Mucosa of stomach (tissue), 1 donor: ENCODE data around the gene ABCC8.

Experiments
- H3K27me3 ChIP-seq: one replicate; pipeline ENCODE4 v1.7.0; 2013; ENCODE audit warnings: mild to moderate bottlenecking, low read length; ENCODE audit not compliant: control insufficient read depth, insufficient read depth
- H3K36me3 ChIP-seq: one replicate; pipeline ENCODE4 v1.7.0; 2013; ENCODE audit warnings: low read length; ENCODE audit not compliant: control insufficient read depth, insufficient read depth
- H3K4me1 ChIP-seq: one replicate; pipeline ENCODE4 v1.7.0; 2013; ENCODE audit warnings: mild to moderate bottlenecking, low read length; ENCODE audit not compliant: control insufficient read depth, insufficient read depth
- H3K4me3 ChIP-seq: one replicate; pipeline ENCODE4 v1.7.0; 2013; ENCODE audit warnings: low read length
- H3K9ac ChIP-seq: one replicate; pipeline ENCODE4 v1.7.0; 2013; ENCODE audit warnings: mild to moderate bottlenecking, low read length, moderate library complexity
- H3K9me3 ChIP-seq: one replicate; pipeline ENCODE4 v1.7.0; 2013; ENCODE audit warnings: mild to moderate bottlenecking, low read length, moderate library complexity; ENCODE audit not compliant: control insufficient read depth
- donor health status: Pancreatic carcinoma.

Gene ABCC8

DNA sequence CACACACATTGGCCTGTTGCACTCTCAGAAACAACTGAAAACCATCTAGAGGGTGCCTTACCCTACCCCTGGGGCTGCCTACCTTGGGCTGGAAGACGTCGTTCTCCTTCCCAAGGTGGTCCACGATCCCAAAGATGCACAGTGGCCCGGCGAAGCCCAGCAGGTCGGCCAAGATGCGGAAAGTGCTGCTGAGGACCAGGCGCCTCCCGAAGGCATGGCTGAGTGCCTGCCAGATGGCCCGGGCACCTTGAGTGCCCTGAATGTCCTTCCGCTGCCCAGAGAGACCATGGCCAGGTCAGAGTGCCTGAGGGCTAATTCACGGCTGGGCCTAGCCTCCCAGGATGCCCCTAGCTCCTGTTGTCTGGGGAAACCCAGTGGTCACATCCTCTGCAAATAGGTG is 16.2 kb downstream of the ABCC8 start:
- Histone ChIP-seq H3K4me1 (no peaks in the 10 kb centered on the region), H3K36me3 (no peaks in the 10 kb centered on the region), H3K27me3 (peaks cover 7% of the 10 kb centered on the region), H3K4me3 (no peak overlapping the region), H3K9me3 (no peaks in the 10 kb centered on the region), H3K9ac (no peak overlapping the region)

DNA sequence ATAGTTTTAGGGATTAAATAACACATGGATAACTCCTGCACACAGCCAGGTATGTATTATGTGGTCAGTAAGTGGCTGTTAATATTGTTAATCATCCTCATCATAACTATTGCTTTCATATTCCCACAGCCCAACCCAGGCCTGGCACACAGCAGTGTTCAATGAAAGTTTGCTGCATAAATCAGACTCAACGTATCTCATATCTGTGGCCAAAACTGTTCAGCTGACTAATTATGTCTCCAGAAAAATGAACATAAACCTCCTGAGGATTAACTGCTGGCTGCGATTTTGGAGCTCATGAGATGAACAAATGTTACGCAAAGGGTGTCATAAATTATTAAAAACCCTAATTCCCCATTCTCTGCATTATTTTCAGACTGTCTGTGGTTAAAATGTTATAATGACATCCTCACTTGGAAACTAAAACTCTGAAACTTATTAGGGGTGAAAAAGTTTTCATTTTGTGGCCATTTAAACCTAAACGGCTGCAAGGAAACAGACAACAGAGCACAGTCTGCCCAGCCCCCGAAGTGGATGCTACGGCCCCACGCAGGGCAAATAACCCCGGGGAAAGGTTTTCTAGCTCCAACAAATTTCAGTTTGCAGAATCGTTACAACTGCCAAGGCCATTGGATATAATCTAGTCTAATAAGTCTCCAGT is 17.3 kb downstream of the ABCC8 start:
- H3K4me3 ChIP-seq: no peak overlapping the region
- H3K9ac ChIP-seq: no peak overlapping the region
- H3K4me1 ChIP-seq: no peaks in the 10 kb centered on the region
- H3K27me3 ChIP-seq: peaks cover 6% of the 10 kb centered on the region
- H3K9me3 ChIP-seq: no peaks in the 10 kb centered on the region
- H3K36me3 ChIP-seq: no peaks in the 10 kb centered on the region

DNA sequence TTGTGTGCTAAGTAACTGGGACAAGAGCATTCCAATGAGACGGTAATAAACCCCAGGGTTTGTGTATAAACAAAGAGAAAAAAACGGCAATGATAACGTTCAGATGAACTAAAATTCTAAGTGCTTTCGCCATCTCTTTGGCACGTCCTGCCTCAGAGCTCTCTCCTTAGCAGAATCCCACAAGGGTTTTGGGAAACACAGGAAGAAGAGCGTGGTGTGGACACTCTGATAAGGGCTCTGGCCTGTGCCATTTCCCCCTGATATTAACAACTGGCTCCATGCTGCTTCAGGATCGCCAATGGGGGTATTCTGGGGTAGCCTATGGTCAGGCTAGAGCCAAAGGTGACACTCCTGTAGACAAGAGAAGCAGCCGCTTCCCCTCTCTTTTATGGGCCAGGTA is 18.4 kb downstream of the ABCC8 start:
- H3K27me3 ChIP-seq: peaks cover 3% of the 10 kb centered on the region
- no peak overlapping the region for H3K9ac ChIP-seq
- H3K4me1 ChIP-seq: no peaks in the 10 kb centered on the region
- H3K9me3 ChIP-seq: no peaks in the 10 kb centered on the region
- H3K36me3 ChIP-seq: no peaks in the 10 kb centered on the region
- no peak overlapping the region for H3K4me3 ChIP-seq

DNA sequence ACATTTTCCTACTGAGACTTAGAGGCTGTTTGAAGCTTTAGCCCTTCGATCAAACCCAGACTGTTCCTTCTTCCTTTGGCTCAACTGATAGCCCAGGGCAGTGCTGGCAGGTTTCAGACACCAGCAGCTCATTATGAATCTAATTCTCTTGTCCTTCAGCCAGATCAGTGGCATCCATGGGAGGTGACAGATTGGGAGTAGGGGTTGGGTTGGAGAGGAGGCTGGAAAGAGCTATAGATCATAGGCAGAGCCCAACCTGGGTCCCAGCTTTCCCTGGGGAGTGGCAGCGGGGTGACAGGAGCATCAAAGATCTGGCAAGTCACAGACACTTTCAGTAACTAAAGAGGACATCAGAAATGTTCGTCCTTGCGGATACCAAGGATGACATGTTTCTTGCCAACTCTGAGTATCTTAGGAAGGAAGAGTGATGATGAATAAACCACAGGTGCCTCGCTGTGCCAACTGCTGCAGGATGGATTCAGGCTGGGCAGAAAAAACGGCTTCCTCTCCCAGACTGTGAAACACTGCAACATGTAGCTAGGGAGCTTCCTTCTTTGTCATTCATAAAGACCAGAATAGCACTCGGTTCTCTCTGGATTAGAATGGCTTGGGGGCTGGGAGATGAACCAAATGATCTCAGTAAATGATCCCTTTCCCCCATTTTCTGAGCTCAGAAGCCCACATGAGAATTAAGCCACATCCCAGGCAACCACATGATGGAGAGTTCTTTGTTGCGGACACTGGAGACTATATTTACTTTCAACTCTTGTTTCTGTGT is 19.1 kb downstream of the ABCC8 start:
- no peaks in the 10 kb centered on the region for H3K36me3 ChIP-seq
- no peak overlapping the region for H3K9ac ChIP-seq

DNA sequence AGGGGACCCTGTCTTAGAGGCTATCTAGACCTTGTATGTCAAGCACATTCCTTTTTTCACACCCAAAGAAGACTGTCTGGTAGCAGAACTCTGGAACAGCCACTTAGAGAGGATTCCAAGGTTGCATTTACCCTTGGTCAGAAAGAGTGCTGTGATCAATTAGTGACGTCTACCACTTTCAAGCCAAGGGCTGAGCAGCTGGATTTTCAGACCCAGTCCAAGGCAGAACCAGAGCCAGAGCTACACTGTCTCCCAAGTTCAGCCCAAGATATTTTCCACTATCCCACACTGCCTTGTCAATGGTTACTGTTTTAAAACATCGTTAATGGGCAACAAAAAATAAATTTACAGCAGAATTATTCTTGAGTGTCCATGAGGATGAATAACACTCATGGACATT is 24.0 kb downstream of the ABCC8 start:
- Histone ChIP-seq H3K4me3 (no peak overlapping the region), H3K27me3 (peaks cover 6% of the 10 kb centered on the region), H3K9me3 (no peaks in the 10 kb centered on the region), H3K36me3 (no peaks in the 10 kb centered on the region), H3K4me1 (no peaks in the 10 kb centered on the region), H3K9ac (no peak overlapping the region)

More for the DNA sequence above, 19.1 kb downstream of the ABCC8 start:
- H3K4me3 ChIP-seq: no peak overlapping the region
- peaks cover 3% of the 10 kb centered on the region for H3K27me3 ChIP-seq
- no peaks in the 10 kb centered on the region for H3K4me1 ChIP-seq
- no peaks in the 10 kb centered on the region for H3K9me3 ChIP-seq

DNA sequence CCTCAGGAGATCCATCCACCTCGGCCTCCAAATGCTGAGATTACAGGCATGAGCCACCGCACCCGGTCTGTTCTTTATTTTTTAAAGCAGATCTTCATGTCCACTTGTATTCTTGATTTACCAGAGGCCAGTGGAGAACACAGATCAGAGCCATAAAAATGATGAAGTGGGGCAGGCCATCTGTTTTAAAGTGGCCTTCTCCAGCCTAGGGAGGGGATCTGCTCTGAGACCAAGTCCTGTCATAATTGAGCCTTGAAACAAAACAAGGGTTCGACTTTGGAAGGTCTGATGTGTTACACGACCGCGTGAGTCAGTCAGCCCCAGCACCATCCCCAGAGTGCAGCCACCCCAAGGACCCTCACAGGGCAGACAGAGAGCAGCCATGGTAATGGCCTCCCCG is 27.5 kb downstream of the ABCC8 start:
- Histone ChIP-seq H3K9me3 (no peaks in the 10 kb centered on the region), H3K4me1 (no peaks in the 10 kb centered on the region), H3K4me3 (no peak overlapping the region), H3K36me3 (no peaks in the 10 kb centered on the region), H3K27me3 (peaks cover 7% of the 10 kb centered on the region), H3K9ac (no peak overlapping the region)

DNA sequence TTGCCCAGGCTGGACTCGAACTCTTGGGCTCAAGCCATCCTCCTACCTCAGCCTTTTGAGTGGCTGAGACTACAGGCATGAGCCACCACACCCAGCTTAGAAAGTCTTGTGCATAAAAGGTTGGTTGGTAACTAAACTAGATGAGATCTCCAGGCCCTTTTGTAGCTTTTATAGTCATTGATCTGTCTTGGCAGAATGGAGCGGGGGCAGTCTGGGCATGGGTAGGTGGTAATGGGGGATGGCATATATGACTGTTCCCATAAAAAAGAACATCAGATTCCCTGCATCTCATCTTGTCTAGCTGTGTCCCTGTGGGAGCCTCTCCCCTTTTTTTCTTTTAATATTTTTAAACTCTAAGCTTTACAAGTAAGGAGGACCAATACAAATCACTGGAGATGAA is 30.2 kb downstream of the ABCC8 start:
- Histone ChIP-seq H3K36me3 (no peaks in the 10 kb centered on the region), H3K9ac (no peak overlapping the region), H3K4me3 (no peak overlapping the region), H3K27me3 (peaks cover 11% of the 10 kb centered on the region), H3K4me1 (no peaks in the 10 kb centered on the region), H3K9me3 (no peaks in the 10 kb centered on the region)

DNA sequence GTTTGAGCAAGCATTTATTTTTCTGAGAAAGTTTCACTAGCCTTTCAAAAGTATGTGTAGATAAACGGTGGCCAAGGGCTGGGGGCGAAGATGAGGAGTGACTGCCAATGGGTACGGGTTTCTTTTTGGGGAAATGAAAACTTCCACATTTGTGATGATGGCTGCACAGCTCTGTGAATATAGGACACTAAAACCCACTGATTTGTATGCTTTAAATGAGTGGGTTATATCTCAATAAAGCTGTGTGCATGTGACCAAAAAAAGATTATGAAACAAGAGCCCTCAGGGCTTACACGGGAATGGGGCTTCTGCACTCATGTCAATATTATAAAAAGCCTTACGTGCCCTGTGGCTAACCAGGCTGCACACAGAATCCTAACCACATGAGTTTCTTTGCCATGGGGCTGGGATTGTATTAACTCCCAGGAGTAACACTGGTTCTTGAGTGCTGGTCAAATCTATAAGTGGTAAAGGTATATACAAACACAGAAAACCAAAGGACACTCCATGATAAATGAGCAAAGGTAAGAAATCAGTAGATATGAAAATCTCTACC is 31.3 kb downstream of the ABCC8 start:
- Histone ChIP-seq H3K4me1 (no peaks in the 10 kb centered on the region), H3K36me3 (no peaks in the 10 kb centered on the region), H3K4me3 (no peak overlapping the region), H3K9ac (no peak overlapping the region), H3K27me3 (peaks cover 15% of the 10 kb centered on the region), H3K9me3 (no peaks in the 10 kb centered on the region)

DNA sequence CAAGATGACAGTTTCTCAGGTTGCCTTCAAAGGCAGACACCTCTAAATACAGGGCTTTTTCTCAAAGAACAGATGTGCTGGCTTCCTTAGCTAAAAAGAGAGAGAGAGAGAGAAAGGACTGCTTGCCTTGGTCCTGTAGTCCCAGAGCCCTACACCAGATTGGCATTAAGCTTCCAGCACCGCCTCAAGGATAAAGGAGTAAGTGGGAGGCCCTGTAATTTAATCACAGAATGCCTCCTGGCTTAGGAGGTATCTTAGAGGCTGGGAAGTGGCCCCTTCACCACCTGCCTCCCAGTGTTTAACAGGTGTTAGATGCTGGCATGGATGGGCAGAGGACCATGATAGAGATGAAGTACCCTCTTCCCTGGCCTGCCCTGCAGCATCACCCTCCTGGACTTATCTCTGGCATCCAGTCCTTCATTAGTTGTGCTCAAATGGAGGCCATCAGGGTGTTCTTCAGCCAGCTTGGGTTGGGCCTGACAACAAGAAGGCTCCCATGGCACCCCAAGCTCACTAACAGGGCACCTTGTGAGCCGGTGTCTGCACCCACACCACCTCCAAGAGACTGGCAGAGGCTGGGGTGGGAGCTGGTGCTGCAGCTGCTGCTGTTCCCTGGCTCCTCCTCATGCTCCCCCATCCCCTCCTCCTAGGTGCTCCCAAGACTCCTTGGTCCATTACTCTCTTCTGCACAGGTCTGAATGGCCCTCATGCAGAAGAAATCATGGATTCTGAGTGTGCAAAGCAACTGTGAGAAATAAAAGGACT is 32.5 kb downstream of the ABCC8 start:
- no peaks in the 10 kb centered on the region for H3K9me3 ChIP-seq
- no peaks in the 10 kb centered on the region for H3K36me3 ChIP-seq
- H3K27me3 ChIP-seq: peaks cover 20% of the 10 kb centered on the region
- H3K4me3 ChIP-seq: no peak overlapping the region
- H3K9ac ChIP-seq: no peak overlapping the region
- H3K4me1 ChIP-seq: peaks cover 11% of the 10 kb centered on the region

DNA sequence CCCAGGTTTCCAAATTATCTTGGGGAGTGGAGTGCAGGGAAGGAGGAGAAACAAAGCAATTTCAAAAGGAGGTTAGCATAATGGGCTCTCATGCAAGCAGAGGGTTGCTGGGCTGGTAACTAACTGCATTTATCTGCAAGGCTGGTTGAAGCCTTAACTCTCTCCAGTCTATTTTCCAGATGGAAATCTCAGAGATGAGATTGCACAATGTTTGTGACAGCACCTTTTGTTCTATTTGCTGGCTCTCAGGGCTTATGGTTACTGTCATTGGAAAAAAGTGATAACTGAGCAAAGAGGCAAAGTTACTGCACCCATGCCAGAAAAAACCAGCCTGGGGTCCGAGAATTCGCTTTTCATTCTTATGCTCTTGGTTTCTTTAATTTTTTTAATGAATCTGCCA is 33.2 kb downstream of the ABCC8 start:
- Histone ChIP-seq H3K9ac (no peak overlapping the region), H3K36me3 (no peaks in the 10 kb centered on the region)

DNA sequence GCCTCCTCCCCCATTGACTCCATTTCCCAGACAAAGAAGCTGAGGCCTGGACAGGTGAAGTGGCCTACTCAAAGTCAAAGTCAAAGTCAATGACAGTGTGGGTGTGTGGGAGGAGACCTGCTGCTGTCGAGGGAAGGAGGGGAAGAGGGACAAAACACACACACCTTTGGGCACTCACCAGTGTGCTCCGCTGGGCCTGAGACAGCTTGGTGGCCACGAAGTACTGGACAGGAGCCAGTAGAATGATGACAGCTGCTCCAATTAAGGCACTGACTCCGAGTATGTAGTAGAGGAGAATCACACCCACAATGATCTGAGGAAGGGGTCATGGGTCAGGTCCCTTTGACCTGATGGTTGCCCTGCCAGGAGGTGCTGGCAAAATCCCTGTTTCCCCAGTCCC is 33.6 kb downstream of the ABCC8 start:
- Histone ChIP-seq H3K4me3 (no peak overlapping the region), H3K27me3 (peaks cover 16% of the 10 kb centered on the region), H3K36me3 (no peaks in the 10 kb centered on the region), H3K9me3 (no peaks in the 10 kb centered on the region), H3K9ac (no peak overlapping the region), H3K4me1 (peaks cover 16% of the 10 kb centered on the region)

More for the DNA sequence above, 33.2 kb downstream of the ABCC8 start:
- peaks cover 20% of the 10 kb centered on the region for H3K27me3 ChIP-seq
- H3K4me1 ChIP-seq: peaks cover 16% of the 10 kb centered on the region
- H3K4me3 ChIP-seq: no peak overlapping the region
- no peaks in the 10 kb centered on the region for H3K9me3 ChIP-seq

DNA sequence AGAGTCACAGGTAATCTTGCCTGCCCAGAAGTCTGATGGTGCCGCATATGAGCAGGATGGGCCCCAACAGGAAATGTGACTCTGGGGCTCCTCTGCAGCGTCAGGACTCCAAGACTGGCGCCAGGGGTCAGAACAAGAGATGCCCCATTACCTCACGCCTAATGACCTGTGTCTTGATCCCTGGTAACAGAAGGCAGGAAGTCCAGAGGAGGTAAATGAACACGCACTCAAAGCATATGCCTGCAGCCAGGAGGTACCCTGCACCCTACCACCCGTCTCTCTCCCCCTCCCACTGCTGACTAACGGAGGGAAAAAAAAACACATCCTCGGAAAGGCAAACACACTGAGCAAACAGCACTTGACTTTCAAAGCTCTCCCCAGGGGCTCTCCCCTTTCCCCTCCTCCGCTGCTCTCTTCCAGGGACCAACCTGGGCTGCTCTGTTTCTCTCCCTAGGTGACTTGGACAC is 37.3 kb downstream of the ABCC8 start:
- H3K4me1 ChIP-seq: peaks cover 16% of the 10 kb centered on the region
- no peaks in the 10 kb centered on the region for H3K9me3 ChIP-seq
- H3K36me3 ChIP-seq: no peaks in the 10 kb centered on the region
- H3K9ac ChIP-seq: no peak overlapping the region
- H3K4me3 ChIP-seq: no peak overlapping the region
- H3K27me3 ChIP-seq: peaks cover 15% of the 10 kb centered on the region
